Kidney tubule cell (primary cell): ENCODE measurements around the gene APOB.

Experiments
- DNase-seq: peaks from one replicate; pipeline ENCODE4 v3.0.0-alpha.2; 2018; ENCODE audit warnings: low spot score

The APOB gene

GRCh38 chr2:21019000-21019677 lies 24.7 kb downstream of the APOB start:
- no peak for DNase-seq

- DNase-seq = no peak
Measured at GRCh38 chr2:21018290-21018689, 25.6 kb downstream of the APOB start.

GRCh38 chr2:21017748-21018276 lies 26.1 kb downstream of the APOB start:
- no peak for DNase-seq

DNA sequence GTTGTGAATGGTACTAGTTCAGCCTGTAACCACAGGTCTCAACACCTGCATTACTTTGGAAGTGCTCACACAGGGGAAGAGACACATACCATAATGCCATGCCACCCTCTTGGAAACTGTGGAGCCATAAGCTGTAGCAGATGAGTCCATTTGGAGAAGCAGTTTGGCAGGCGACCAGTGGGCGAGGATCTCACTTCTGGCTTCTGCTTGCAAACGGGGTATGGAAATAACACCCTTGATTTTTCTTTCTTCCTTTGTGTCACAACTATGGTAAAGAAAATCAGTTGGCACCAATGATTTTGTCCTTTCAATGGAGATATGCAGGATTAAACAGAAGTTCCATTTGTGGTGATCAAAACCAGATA lies 28.6 kb downstream of the APOB start:
- no peak for DNase-seq

DNA sequence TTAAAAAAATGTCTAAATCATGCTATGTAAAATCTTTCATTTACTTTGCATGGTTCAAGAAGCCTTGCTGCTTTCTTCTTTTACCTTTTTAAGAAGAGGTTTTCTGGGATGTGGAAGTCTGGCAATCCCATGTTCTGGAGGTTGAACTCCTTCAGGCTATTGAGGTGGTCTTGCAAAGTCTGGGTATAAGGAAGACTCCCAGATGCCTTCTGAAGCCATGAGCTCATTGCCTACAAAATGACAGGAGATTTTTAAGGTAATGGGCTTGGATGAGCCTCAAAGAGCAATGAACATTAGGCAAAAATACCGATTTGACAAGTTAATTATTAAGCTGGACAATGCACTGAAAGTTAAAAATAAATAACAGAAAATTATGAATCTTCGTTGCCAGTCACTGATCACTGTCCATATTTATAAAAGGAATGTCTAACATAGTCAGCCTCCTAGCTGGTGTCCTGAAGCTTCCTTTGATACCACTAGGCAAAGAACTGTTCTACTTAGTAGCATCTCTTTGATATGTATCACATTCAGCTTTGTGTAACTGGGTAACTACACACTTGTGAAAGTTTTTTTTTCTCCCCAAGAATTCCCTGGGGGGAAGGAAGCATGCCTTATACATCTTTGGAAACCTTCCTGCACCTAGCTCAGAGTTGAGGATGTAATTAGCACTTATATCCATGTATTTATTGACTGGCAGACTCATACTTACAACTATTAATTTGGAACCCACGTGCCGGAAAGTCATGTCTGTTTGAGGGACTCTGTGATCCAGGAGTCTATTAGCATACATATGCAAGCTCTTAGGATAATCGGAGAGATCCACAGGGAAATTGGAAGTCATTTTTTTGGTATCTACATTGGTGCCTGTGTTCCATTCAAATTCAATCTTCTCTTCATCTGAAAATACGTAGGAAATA lies 29.3 kb downstream of the APOB start:
- no peak for DNase-seq

- DNase-seq = no peak
Measured at GRCh38 chr2:21013043-21013816, 30.6 kb downstream of the APOB start.

- DNase-seq = no peak
Measured at GRCh38 chr2:21012557-21012937, 31.3 kb downstream of the APOB start.

GRCh38 chr2:21011876-21012556 lies 31.9 kb downstream of the APOB start:
- no peak for DNase-seq

DNA sequence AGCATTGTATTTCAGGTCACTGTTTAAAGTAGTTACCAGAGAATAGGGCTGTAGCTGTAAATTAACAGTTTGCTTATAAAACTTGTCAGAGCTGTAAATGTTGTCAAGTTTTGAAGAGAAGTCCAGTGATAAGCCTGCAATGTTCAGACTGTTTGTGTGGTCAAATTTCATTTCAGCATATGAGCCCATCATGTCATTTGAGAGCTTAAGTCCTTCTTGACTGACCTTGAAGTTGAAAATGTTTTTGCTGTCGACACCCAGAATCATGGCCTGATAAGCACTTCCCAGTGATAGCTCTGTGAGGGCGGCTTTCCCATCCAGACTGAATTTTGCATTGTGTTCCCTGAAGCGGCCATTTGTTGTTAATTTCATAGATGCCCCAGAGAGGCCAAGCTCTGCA lies 32.4 kb downstream of the APOB start:
- no peak for DNase-seq

- no peak for DNase-seq
Measured at GRCh38 chr2:21010813-21011439, 32.9 kb downstream of the APOB start.

- no peak for DNase-seq
Measured at GRCh38 chr2:21009662-21010225, 34.1 kb downstream of the APOB start.

GRCh38 chr2:21008790-21009661 lies 34.8 kb downstream of the APOB start:
- no peak for DNase-seq

DNA sequence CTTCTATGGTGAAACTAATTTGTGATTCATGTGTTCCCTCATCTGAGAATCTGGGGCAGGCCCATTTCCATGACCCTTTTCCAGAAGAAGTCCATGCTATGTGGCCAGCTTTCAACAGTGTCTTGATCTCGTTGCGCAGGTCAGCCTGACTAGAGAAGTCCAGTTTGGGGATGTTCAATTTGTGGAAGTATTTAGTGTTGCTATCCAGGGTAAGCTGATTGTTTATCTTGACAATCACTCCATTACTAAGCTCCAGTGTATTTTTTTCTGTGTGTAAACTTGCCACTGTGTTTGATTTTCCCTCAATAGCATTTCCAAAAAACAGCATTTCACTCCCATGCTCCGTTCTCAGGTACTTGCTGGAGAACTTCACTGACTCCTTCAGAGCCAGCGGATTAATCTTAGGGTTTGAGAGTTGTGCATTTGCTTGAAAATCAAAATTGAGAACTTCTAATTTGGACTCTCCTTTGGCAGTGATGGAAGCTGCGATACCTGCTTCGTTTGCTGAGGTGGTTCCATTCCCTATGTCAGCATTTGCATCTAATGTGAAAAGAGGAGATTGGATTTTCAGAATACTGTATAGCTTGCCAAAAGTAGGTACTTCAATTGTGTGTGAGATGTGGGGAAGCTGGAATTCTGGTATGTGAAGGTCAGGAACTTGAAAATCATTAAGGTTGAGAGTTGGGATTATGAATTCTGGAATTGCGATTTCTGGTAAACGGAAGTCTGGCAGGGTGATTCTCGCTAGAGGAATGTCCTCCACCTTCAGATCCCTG lies 35.7 kb downstream of the APOB start:
- DNase-seq = no peak

DNA sequence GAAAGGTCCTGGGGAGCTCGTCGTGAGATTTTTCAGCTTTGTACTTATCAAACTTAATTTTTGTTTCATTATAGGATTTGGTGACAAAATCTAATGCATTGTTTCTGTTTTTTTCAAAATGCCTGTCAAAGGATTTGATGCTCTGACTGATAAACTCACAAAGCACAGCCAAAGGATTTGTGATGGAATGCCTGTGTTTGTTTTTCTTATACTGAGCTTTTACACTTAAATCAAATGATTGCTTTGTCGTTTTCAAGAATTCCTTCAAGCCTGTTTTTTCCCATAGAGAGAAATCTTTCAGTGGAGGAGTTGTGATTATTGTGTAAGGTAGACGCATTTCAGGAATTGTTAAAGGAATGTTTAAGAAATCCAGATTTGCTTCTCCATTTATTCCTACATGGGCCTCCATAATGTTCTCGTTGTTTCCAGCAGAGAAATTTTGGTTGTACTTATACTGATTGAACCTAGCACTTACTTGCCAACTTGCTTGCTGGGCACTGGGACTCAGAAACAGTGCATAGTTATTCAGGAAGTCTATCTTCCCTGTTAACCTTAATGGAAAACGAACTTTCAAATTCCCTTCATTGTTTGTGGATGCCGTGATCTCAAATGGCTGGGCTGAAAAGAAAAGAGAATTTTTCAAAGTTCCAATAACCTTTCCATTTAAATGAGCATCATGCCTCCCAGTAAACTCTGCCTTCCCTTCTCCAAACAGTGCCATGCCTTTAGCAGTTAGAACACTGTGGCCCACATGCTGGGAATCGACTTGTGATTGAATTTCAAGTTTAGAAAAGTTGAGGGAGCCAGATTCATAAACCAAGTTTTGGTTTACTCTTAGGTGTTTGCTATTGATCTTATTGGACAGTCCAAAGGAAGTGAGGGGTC lies 36.5 kb downstream of the APOB start:
- DNase-seq = no peak

DNA sequence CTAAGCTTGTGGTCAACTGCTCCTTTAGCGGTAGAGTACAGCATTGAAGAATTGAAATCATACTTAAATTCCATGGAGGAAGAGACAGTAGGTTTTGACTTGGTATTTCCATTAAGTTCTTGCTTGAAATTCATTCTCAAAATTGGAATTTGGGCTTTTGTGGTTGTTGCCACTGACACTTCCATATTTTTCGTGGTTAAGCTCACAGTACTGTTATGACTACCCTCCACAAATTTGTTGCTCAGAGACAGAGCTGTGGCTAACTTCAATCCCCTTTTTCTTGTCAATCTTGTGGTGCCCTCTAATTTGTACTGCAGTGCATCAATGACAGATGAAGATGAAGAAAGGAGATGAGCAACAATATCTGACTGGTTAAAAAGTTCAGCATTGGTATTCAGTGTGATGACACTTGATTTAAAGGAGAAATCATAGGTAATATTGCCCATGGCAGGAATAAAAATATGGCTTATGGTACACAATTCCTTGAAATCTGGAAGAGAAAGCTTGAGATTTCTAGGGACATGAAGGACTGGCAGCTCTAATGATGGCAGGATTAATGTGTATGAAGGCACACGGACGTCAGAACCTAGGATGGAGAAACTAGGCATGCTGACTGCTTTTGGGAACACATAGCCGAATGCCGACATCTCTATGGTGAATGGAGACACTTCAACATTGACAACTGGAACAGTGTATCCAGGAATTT lies 37.3 kb downstream of the APOB start:
- DNase-seq = no peak

- no peak for DNase-seq
Measured at GRCh38 chr2:21005700-21006422, 38.0 kb downstream of the APOB start.

GRCh38 chr2:21005111-21005699 lies 38.7 kb downstream of the APOB start:
- no peak for DNase-seq
